CD14-positive monocyte (primary cell): Measurements from ENCODE around the gene NECAB2. TPM values are rescaled to one million over a fixed set of nuclear protein-coding genes. Genes with fewer than 3 reads are reported as not detected.

Source experiments
- DNase-seq, 3 donors: peaks; one replicate each; pipeline ENCODE4 v3.0.0-alpha.2; 2011 to 2022
- H2AFZ ChIP-seq: 2 replicates; pipeline ENCODE4 v1.6.0; 2012; ENCODE audit warnings: mild to moderate bottlenecking, low read depth, low read length, inconsistent platforms; ENCODE audit not compliant: insufficient read depth, poor library complexity, severe bottlenecking
- H3K27ac ChIP-seq, 2 donors: 1 replicate in 1 of 2; 2 replicates in 1 of 2; pipeline ENCODE4 v1.5.1; 2012 to 2013; ENCODE audit warnings: low read length in 2 of 2, control low read depth in 1 of 2, inconsistent platforms in 1 of 2, low read depth in 1 of 2, mild to moderate bottlenecking in 1 of 2
- H3K27me3 ChIP-seq, 2 donors: one replicate each; pipeline versions ENCODE4 v1.6.0 to v1.6.1; 2011 to 2013; ENCODE audit warnings: low read length in 2 of 2; ENCODE audit not compliant: control insufficient read depth in 2 of 2, insufficient read depth in 2 of 2
- H3K36me3 ChIP-seq, 2 donors: replicated peaks in 1 of 2; 1 replicate in 1 of 2; 2 replicates in 1 of 2; pipeline versions ENCODE4 v1.5.1 to v1.6.1; 2012 to 2013; ENCODE audit warnings: low read length in 2 of 2, control low read depth in 1 of 2, inconsistent platforms in 1 of 2, mild to moderate bottlenecking in 1 of 2; ENCODE audit not compliant: insufficient read depth in 2 of 2, control insufficient read depth in 1 of 2
- H3K4me1 ChIP-seq, 2 donors: 1 replicate in 1 of 2; 2 replicates in 1 of 2; pipeline versions ENCODE4 v1.5.1 to v1.6.1; 2012 to 2013; ENCODE audit warnings: low read length in 2 of 2, control low read depth in 1 of 2, inconsistent platforms in 1 of 2, mild to moderate bottlenecking in 1 of 2, moderate library complexity in 1 of 2; ENCODE audit not compliant: insufficient read depth in 2 of 2, control insufficient read depth in 1 of 2
- H3K4me2 ChIP-seq: replicated peaks from 2 replicates; pipeline ENCODE3; 2012; ENCODE audit warnings: low read length, moderate library complexity, mild to moderate bottlenecking; ENCODE audit not compliant: poor library complexity, severe bottlenecking; ENCODE audit errors: extremely low read depth
- H3K4me3 ChIP-seq, 3 experiments: fragments of 200-600 bp in 1 of 3; sonication (generic) in 1 of 3; replicated peaks in 1 of 3; 1 replicate in 2 of 3; 2 replicates in 1 of 3; pipeline ENCODE4 v1.5.1; 2011 to 2013; ENCODE audit warnings: low read length in 3 of 3, mild to moderate bottlenecking in 3 of 3, control low read depth in 2 of 3, low read depth in 2 of 3, inconsistent platforms in 1 of 3, moderate library complexity in 1 of 3
- H3K79me2 ChIP-seq: 2 replicates; pipeline ENCODE4 v1.6.0; 2012; ENCODE audit warnings: mild to moderate bottlenecking, control low read depth, inconsistent platforms, low read length, moderate library complexity; ENCODE audit not compliant: insufficient read depth
- H3K9ac ChIP-seq: 2 replicates; pipeline ENCODE4 v1.6.0; 2017; ENCODE audit warnings: low read length, mild to moderate bottlenecking; ENCODE audit not compliant: insufficient read depth, poor library complexity, severe bottlenecking
- H3K9me3 ChIP-seq, 2 donors: replicated peaks in 1 of 2; 1 replicate in 1 of 2; 2 replicates in 1 of 2; pipeline versions ENCODE4 v1.5.1 to v1.6.1; 2012 to 2013; ENCODE audit warnings: low read length in 2 of 2, control low read depth in 1 of 2; ENCODE audit not compliant: control insufficient read depth in 1 of 2, insufficient read depth in 1 of 2
- H4K20me1 ChIP-seq: 2 replicates; pipeline ENCODE4 v1.6.0; 2012; ENCODE audit warnings: mild to moderate bottlenecking, low read length, control low read depth, moderate library complexity; ENCODE audit not compliant: insufficient read depth
- H3K27ac Mint-ChIP-seq, 7 donors: one replicate each; pipeline ENCODE4 v1.8.0; 2020; ENCODE audit warnings: mild to moderate bottlenecking in 7 of 7, mixed read lengths in 7 of 7, moderate library complexity in 6 of 7, inconsistent platforms in 2 of 7
- H3K27me3 Mint-ChIP-seq, 3 donors: one replicate each; pipeline ENCODE4 v1.8.0; 2021 to 2022; ENCODE audit warnings: low read depth in 3 of 3, mild to moderate bottlenecking in 3 of 3, mixed read lengths in 3 of 3, moderate library complexity in 3 of 3, inconsistent platforms in 1 of 3
- H3K36me3 Mint-ChIP-seq, 2 donors: one replicate each; pipeline ENCODE4 v1.8.0; 2020; ENCODE audit warnings: mixed read lengths in 2 of 2, inconsistent platforms in 1 of 2, mild to moderate bottlenecking in 1 of 2
- H3K4me1 Mint-ChIP-seq: one replicate; pipeline ENCODE4 v1.8.0; 2020; ENCODE audit warnings: mild to moderate bottlenecking, mixed read lengths
- H3K4me3 Mint-ChIP-seq, 2 donors: one replicate each; pipeline ENCODE4 v1.8.0; 2020; ENCODE audit warnings: mild to moderate bottlenecking in 2 of 2, mixed read lengths in 2 of 2, moderate library complexity in 1 of 2
- H3K9me3 Mint-ChIP-seq, 7 donors: one replicate each; pipeline ENCODE4 v1.8.0; 2020 to 2022; ENCODE audit warnings: mixed read lengths in 7 of 7, mild to moderate bottlenecking in 6 of 7, moderate library complexity in 6 of 7, inconsistent platforms in 2 of 7
- WGBS: methylation state at CpG from one replicate; pipeline ENCODE4 v1.1.5; 2013; ENCODE audit warnings: missing lambda C conversion rate; ENCODE audit not compliant: insufficient coverage; 5-methylcytosine and 5-hydroxymethylcytosine counted together
- intact Hi-C, 2 donors: fragments of 100-400 bp; cut with micrococcal nuclease; formaldehyde crosslinking; loops; one replicate each; pipeline versions ENCODE4 v1.15.0 to v1.15.1; 2023
- polyA plus RNA-seq, 3 donors: library from polyadenylated mRNA; depleted of rRNA in 1 of 3; unstranded in 2 of 3; stranded (reverse) in 1 of 3; fragments of 300-500 nt in 2 of 3; fragments of >200 nt in 1 of 3; fragmentation: Illumina TruSeq in 2 of 3; gene quantifications; 1 replicate in 2 of 3; 2 replicates in 1 of 3; pipeline ENCODE4 v1.2.3, GENCODE V29; 2012 to 2021
- TF ChIP-seq, protein P1 (sequence below): fragments of 200-600 bp; IDR thresholded peaks from one replicate; pipeline ENCODE4 v1.8.0; 2022; ENCODE audit warnings: antibody characterized with exemption, mild to moderate bottlenecking

NECAB2 gene
- polyA plus RNA-seq, 3 donors = 0.33 to 1.4 (median 0.52) TPM

DNA sequence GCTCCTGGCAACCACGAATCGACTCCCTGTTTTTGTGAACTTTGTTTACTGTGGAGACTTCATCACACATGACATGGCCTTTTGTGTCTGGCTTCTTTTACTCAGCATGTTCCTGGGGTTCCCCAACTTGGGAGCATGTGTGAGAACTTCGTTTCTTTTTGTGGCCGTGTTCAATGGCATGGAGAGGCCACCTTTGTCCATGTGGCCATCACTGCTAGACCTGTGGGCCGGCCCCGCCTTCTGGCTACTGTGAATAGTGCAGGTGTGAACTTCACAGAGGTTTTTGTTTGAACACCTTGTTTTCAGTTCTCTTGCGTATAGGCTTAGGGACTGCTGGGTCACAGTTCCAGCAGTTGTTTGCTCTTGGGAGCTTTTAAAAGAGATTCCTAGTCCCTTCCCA is 80.2 kb downstream of the NECAB2 start:
- Histone ChIP-seq H3K9ac (no peak overlapping the region), H3K4me1 (no peaks in the 10 kb centered on the region), H3K36me3 (peaks cover 26 to 42% of the 10 kb centered on the region in 2 donors), H3K9me3 (no peaks in the 10 kb centered on the region), H3K27me3 (peaks cover 0 to 23% of the 10 kb centered on the region in 2 donors), H3K4me2 (no peak overlapping the region), H2AFZ (no peak overlapping the region), H4K20me1 (peaks cover 8% of the 10 kb centered on the region), H3K4me3 (no peak overlapping the region), H3K79me2 (no peaks in the 10 kb centered on the region), H3K27ac (no peak overlapping the region)
- DNase-seq = no peak
- H3K4me1 Mint-ChIP-seq = no peaks in the 10 kb centered on the region
- peaks cover 31 to 46% of the 10 kb centered on the region in 2 donors for H3K36me3 Mint-ChIP-seq
- H3K4me3 Mint-ChIP-seq = no peak overlapping the region
- TF ChIP-seq, protein P1, sequence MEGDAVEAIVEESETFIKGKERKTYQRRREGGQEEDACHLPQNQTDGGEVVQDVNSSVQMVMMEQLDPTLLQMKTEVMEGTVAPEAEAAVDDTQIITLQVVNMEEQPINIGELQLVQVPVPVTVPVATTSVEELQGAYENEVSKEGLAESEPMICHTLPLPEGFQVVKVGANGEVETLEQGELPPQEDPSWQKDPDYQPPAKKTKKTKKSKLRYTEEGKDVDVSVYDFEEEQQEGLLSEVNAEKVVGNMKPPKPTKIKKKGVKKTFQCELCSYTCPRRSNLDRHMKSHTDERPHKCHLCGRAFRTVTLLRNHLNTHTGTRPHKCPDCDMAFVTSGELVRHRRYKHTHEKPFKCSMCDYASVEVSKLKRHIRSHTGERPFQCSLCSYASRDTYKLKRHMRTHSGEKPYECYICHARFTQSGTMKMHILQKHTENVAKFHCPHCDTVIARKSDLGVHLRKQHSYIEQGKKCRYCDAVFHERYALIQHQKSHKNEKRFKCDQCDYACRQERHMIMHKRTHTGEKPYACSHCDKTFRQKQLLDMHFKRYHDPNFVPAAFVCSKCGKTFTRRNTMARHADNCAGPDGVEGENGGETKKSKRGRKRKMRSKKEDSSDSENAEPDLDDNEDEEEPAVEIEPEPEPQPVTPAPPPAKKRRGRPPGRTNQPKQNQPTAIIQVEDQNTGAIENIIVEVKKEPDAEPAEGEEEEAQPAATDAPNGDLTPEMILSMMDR = no peak
- 95% methylated on average over 7 of the region's 7 CpGs for WGBS
- H3K9me3 Mint-ChIP-seq = peaks cover 0 to 6% (median 2%) of the 10 kb centered on the region in 7 donors
- peak overlapping the region in 3 of 7 donors; percentile 35 to 77 (median 55) for H3K27ac Mint-ChIP-seq
- H3K27me3 Mint-ChIP-seq = peaks cover 20 to 22% (median 20%) of the 10 kb centered on the region in 3 donors
- intact Hi-C loops = no loop called here

DNA sequence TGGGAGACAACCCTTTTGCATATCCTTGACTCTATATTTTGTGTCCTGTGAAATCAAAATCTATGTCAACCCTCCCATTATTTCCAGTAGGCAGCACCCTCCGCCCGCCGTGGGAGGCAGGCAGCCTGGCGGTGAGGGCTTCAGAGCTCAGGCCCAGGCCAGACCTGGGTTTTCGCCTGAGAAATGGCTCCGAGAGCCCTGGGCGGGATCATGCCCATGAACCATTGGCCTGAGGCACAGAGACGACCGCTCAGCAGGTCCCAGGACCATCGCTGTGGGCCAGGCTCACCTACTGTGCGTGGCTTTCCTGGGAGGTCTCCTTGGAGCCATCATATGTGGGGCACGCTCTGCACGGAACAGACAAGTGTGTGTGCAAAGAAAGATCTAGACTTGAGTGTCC is 80.8 kb downstream of the NECAB2 start:
- DNase-seq = no peak
- TF ChIP-seq, protein P1 = no peak
- Histone ChIP-seq H3K4me2 (no peak overlapping the region), H3K4me3 (no peak overlapping the region), H3K27me3 (peaks cover 0 to 17% of the 10 kb centered on the region in 2 donors), H2AFZ (no peak overlapping the region), H4K20me1 (peaks cover 12% of the 10 kb centered on the region), H3K27ac (no peak overlapping the region), H3K36me3 (peaks cover 32 to 48% of the 10 kb centered on the region in 2 donors), H3K9me3 (no peaks in the 10 kb centered on the region), H3K79me2 (no peaks in the 10 kb centered on the region), H3K4me1 (no peaks in the 10 kb centered on the region), H3K9ac (no peak overlapping the region)
- Mint-ChIP-seq H3K27ac (no peak overlapping the region), H3K4me3 (no peak overlapping the region), H3K4me1 (no peaks in the 10 kb centered on the region), H3K9me3 (peaks cover 0 to 6% (median 2%) of the 10 kb centered on the region in 7 donors), H3K27me3 (peaks cover 14 to 16% (median 14%) of the 10 kb centered on the region in 3 donors), H3K36me3 (peaks cover 37 to 52% of the 10 kb centered on the region in 2 donors)
- 92% methylated on average over 13 of the region's 13 CpGs for WGBS
- intact Hi-C loops = no loop called here
